Activated T-cell treated with anti-CD3 and anti-CD28 coated beads, Interleukin-2, amount 50 U/mL, for 72 hours (primary cell): ENCODE results near the gene RMI2. TPM values are rescaled to one million over a fixed set of nuclear protein-coding genes. Genes with fewer than 3 reads are reported as not detected.
"Not testable (repeated sequence)": the region's sequence is repeated elsewhere in the genome, so short reads cannot be mapped to it uniquely, and the experiment has no call there.

Source experiments
- ATAC-seq, 2 donors: fragments of 150-1000 bp; cut with Tn5 transposase; replicated peaks in 1 of 2; 2 replicates each; pipeline ENCODE4 v1.10.0; 2021; ENCODE audit warnings: moderate library complexity in 2 of 2, mild to moderate bottlenecking in 1 of 2
- DNase-seq, 2 donors: peaks; one replicate each; pipeline ENCODE4 v3.0.0; 2021 to 2022; ENCODE audit warnings: mixed read lengths in 1 of 2
- H3K27ac Mint-ChIP-seq: one replicate; pipeline ENCODE4 v1.8.0; 2022; ENCODE audit warnings: mild to moderate bottlenecking, moderate library complexity, mixed read lengths
- H3K27me3 Mint-ChIP-seq: one replicate; pipeline ENCODE4 v1.8.0; 2022; ENCODE audit warnings: low read depth, mixed read lengths
- H3K36me3 Mint-ChIP-seq, 2 donors: one replicate each; pipeline ENCODE4 v1.8.0; 2022; ENCODE audit warnings: mixed read lengths in 2 of 2, mild to moderate bottlenecking in 1 of 2; ENCODE audit not compliant: insufficient read depth in 2 of 2
- H3K4me1 Mint-ChIP-seq: one replicate; pipeline ENCODE4 v1.8.0; 2022; ENCODE audit warnings: low read depth, mixed read lengths
- H3K4me3 Mint-ChIP-seq, 2 donors: one replicate each; pipeline ENCODE4 v1.8.0; 2022; ENCODE audit warnings: mild to moderate bottlenecking in 2 of 2, mixed read lengths in 2 of 2, moderate library complexity in 2 of 2
- H3K9me3 Mint-ChIP-seq, 2 donors: one replicate each; pipeline ENCODE4 v1.8.0; 2022; ENCODE audit warnings: mixed read lengths in 2 of 2
- total RNA-seq, 2 donors: library from RNA; stranded (reverse); gene quantifications; one replicate each; pipeline ENCODE4 v1.2.3, GENCODE V29; 2022

RMI2 gene
- total RNA-seq, 2 donors from 2014 or later: 105 to 119 TPM

DNA sequence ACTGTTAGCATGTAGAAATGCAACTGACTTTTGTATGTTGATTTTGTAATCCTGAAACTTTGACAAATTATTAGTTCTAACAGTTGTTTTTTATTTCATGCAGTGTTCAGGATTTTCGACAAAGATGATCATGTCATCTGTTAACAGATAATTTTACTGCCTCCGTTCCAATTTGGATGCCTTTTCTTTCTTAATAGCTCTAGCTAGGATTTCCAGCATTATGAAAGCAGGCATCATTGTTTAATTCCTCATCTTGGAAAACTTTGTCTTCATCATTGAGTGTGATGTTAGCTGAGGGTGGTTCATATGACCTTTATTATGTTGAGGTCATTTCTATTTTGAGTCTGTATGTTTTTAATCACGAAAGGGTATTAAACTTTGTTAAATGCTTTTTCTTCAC, 31.9 kb downstream of the RMI2 start:
- H3K4me1 Mint-ChIP-seq: peaks cover 38% of the 10 kb centered on the region
- DNase-seq: no peak
- H3K36me3 Mint-ChIP-seq: peaks cover 10 to 19% of the 10 kb centered on the region in 2 donors
- H3K27me3 Mint-ChIP-seq: no peaks in the 10 kb centered on the region
- H3K27ac Mint-ChIP-seq: no peak overlapping the region
- no peak for ATAC-seq
- H3K4me3 Mint-ChIP-seq: no peak overlapping the region
- H3K9me3 Mint-ChIP-seq: peaks cover 0 to 2% of the 10 kb centered on the region in 2 donors

GRCh38 chr16:11378951-11379350, 33.7 kb downstream of the RMI2 start:
- H3K27me3 Mint-ChIP-seq, DNase-seq, H3K9me3 Mint-ChIP-seq, ATAC-seq: not testable (repeated sequence)
- Mint-ChIP-seq H3K4me3 (peak overlapping the region; percentile 62 to 85), H3K27ac (peak overlapping the region; percentile 84), H3K4me1 (peaks cover 38% of the 10 kb centered on the region), H3K36me3 (peaks cover 10 to 19% of the 10 kb centered on the region in 2 donors)

- Mint-ChIP-seq H3K9me3 (peaks cover 0 to 2% of the 10 kb centered on the region in 2 donors), H3K4me1 (peaks cover 38% of the 10 kb centered on the region), H3K4me3 (peak overlapping the region; percentile 62 to 85), H3K27ac (peak overlapping the region; percentile 84), H3K36me3 (peaks cover 10 to 19% of the 10 kb centered on the region in 2 donors), H3K27me3 (no peaks in the 10 kb centered on the region)
- DNase-seq: peak; percentile 69 to 77
- ATAC-seq: peak; percentile 94 to 98
Observed at GRCh38 chr16:11379420-11379819, 34.2 kb downstream of the RMI2 start.

DNA sequence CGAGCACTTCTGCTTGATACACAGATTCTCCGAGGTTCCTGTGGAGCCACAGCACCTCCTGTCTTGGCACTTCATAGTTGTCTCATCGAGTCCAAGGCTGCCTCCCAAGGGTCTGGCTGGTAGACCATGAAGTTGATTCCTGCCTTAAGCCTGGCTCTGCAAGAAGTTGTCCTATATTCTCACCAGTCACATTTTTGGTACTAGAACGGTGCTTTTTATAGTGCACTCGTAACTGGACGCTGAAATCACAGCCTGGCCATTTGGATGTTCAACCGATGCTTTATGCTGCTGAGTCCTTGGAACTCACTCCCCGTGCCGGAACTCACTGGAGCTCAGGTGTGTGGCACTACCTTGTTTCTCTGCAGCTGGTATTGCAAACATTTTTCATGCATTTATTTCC, 35.6 kb downstream of the RMI2 start:
- Mint-ChIP-seq H3K4me1 (peaks cover 38% of the 10 kb centered on the region), H3K27ac (no peak overlapping the region), H3K27me3 (no peaks in the 10 kb centered on the region), H3K36me3 (peaks cover 10 to 19% of the 10 kb centered on the region in 2 donors), H3K9me3 (peaks cover 0 to 2% of the 10 kb centered on the region in 2 donors), H3K4me3 (no peak overlapping the region)
- DNase-seq (no peak), ATAC-seq (no peak)

DNA sequence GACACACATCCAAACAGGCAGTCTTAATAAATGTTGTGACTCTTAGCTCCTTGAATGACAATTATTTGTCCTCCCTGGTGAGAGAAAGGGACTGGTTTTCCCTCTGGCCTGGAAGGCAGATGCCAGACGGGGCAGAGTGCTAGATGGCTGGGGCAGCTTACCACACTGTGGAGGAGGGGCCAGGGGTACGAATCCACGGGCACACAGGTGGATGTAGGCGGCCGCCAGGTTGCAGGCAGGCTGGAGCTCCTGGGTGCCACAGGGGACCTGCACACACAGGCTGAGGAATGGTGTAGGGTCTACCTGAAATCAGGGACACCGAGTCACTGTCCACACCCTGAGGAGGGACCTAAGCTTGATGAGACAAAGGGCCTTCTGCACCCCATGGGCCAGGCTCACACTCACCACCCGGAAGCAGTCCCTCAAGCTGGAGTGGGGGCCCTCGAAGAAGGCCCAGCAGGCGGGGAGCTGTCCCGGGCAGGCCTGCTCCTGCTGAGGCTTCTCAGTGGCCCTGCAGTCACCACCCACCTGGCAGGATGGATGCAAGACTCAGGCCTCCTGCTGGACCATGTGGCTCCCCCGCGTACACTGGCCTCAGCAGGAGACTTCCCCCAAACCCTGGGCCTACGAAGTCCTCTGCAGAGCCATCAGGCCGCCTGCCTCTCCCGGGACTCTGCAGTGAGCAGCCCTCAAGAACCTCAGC, 38.4 kb downstream of the RMI2 start:
- Mint-ChIP-seq H3K9me3 (peaks cover 0 to under 1% of the 10 kb centered on the region in 2 donors), H3K4me1 (peaks cover 33% of the 10 kb centered on the region), H3K4me3 (no peak overlapping the region), H3K27ac (no peak overlapping the region), H3K27me3 (no peaks in the 10 kb centered on the region), H3K36me3 (peaks cover 8 to 13% of the 10 kb centered on the region in 2 donors)
- ATAC-seq (no peak), DNase-seq (no peak)

GRCh38 chr16:11384184-11384955, 39.1 kb downstream of the RMI2 start:
- no peaks in the 10 kb centered on the region for H3K27me3 Mint-ChIP-seq
- ATAC-seq: no peak
- H3K4me1 Mint-ChIP-seq: peaks cover 26% of the 10 kb centered on the region
- DNase-seq: no peak
- H3K36me3 Mint-ChIP-seq: peaks cover 4 to 9% of the 10 kb centered on the region in 2 donors
- no peaks in the 10 kb centered on the region for H3K9me3 Mint-ChIP-seq
- H3K27ac Mint-ChIP-seq: no peak overlapping the region
- no peak overlapping the region for H3K4me3 Mint-ChIP-seq

GRCh38 chr16:11384956-11385586, 39.8 kb downstream of the RMI2 start:
- ATAC-seq (no peak), DNase-seq (no peak)
- H3K9me3 Mint-ChIP-seq: no peaks in the 10 kb centered on the region
- no peaks in the 10 kb centered on the region for H3K27me3 Mint-ChIP-seq
- H3K4me3 Mint-ChIP-seq: no peak overlapping the region
- H3K27ac Mint-ChIP-seq: no peak overlapping the region
- H3K36me3 Mint-ChIP-seq: peaks cover 4% of the 10 kb centered on the region in 2 donors
- H3K4me1 Mint-ChIP-seq: peaks cover 19% of the 10 kb centered on the region

DNA sequence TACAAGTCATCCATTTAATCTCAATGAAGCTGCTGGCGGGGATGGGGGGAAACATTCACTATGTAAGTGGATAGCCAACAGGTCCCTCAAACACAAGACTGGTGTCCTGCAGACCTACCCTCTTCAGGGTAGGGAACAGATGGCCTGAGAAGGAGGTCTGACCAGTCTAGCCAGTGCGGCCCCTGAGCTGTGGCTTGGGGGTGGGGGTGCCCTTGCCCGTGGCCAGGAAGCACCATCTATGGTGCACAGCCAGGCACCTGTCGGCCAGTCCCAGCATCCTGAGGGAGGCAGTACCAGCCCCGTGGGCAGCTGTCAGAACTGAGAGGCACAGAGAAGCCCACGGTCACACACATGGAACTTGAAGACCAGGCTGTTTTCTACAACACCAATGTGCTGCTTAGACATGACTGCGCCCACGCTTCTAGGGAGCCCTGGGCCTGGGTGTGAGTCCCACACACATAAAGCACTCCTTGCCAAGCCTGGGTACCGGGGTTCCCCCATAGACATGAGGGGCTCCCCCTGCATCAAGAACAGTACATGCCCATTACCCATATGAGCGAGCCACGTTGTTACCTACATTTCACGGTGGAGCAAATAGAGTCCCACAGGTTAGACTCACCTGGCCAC, 40.9 kb downstream of the RMI2 start:
- ATAC-seq: peak; percentile 66 to 74
- H3K9me3 Mint-ChIP-seq: no peaks in the 10 kb centered on the region
- no peak overlapping the region for H3K27ac Mint-ChIP-seq
- H3K27me3 Mint-ChIP-seq: no peaks in the 10 kb centered on the region
- no peak overlapping the region for H3K4me3 Mint-ChIP-seq
- peaks cover 3 to 4% of the 10 kb centered on the region in 2 donors for H3K36me3 Mint-ChIP-seq
- peaks cover 12% of the 10 kb centered on the region for H3K4me1 Mint-ChIP-seq
- DNase-seq: peak in 1 of 2 donors; percentile 37

GRCh38 chr16:11386791-11387546, 41.7 kb downstream of the RMI2 start:
- H3K4me3 Mint-ChIP-seq: no peak overlapping the region
- H3K27ac Mint-ChIP-seq: no peak overlapping the region
- peak in 1 of 2 donors; percentile 7 for ATAC-seq
- H3K36me3 Mint-ChIP-seq: no peaks in the 10 kb centered on the region
- H3K9me3 Mint-ChIP-seq: no peaks in the 10 kb centered on the region
- peaks cover 8% of the 10 kb centered on the region for H3K4me1 Mint-ChIP-seq
- DNase-seq: no peak
- H3K27me3 Mint-ChIP-seq: no peaks in the 10 kb centered on the region

- ATAC-seq (no peak), DNase-seq (no peak)
- Mint-ChIP-seq H3K27me3 (no peaks in the 10 kb centered on the region), H3K4me3 (no peak overlapping the region), H3K27ac (no peak overlapping the region), H3K36me3 (no peaks in the 10 kb centered on the region), H3K4me1 (peaks cover 8% of the 10 kb centered on the region), H3K9me3 (no peaks in the 10 kb centered on the region)
Observed at GRCh38 chr16:11389083-11389482, 43.8 kb downstream of the RMI2 start.

GRCh38 chr16:11389631-11390565, 44.6 kb downstream of the RMI2 start:
- no peak overlapping the region for H3K27ac Mint-ChIP-seq

More at GRCh38 chr16:11389631-11390565, 44.6 kb downstream of the RMI2 start:
- Mint-ChIP-seq H3K4me3 (no peak overlapping the region), H3K27me3 (no peaks in the 10 kb centered on the region), H3K4me1 (peaks cover 8% of the 10 kb centered on the region), H3K36me3 (no peaks in the 10 kb centered on the region), H3K9me3 (no peaks in the 10 kb centered on the region)
- no peak for DNase-seq
- ATAC-seq: peak in 1 of 2 donors; percentile 21
